ENCODE data around the gene CDCA3. TPM values are rescaled to one million over a fixed set of nuclear protein-coding genes. Genes with fewer than 3 reads are reported as not detected.
A peak's percentile ranks its signal among the peaks of the same experiment; 100 is the strongest.
"Not testable (repeated sequence)": the region's sequence is repeated elsewhere in the genome, so short reads cannot be mapped to it uniquely, and the experiment has no call there.

The CDCA3 gene
- total and polyA plus RNA-seq, 2 donors (not counting 1 experiment from before 2014, with no cell fraction given): 9.1 to 9.4 TPM

DNA sequence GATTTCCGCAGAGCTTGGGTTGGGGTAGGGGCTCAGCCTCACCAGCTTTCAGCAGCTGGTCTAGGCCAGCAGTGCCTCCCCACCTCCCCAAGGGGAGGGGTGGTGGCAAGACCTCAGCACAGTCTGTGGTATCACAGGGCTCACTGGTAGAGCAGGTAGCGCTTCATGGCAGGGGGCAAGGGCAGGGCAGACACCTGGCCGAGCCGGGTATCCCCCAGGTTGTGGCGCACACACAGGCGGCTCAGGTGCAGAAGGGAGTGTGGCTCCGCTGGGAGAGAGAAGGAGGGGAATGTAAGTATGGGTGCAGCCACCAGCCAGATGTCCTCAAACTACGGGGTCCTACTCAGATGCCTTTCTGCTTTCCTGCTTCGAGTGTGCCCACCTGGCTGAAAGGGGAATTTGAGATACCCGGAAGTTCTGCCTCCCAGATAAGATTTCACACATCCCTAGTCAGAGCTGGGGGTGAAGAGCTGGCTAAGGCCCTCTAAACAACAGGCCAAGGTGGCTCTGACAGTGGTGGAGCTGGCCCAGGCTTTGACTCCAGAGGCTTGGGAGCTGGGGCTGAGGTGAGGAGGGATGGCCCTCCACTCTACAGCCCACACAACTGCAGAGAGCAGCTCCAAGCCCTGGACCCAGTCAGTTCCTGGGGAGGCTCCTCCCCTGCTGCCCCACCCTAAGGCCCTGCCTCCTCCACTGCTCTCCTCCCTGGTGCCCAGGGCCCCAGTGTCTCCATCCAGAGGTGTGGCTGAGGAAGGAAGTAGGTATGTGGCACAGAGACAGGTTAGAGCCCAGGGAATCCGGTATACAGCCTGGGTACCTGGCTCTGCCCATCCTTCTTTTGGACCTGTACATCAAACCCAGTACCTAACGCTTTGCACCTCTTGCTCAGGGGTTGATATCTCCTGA, 20.2 kb upstream of the CDCA3 start:
- H3K27me3 ChIP-seq (ENCODE audit: control insufficient read depth, insufficient read depth, low read length): no peaks in the 10 kb centered on the region
- H3K9me3 ChIP-seq (ENCODE audit: control insufficient read depth, insufficient read depth, low read depth, low read length): no peaks in the 10 kb centered on the region
- TF ChIP-seq CTCF (conservative IDR thresholded peaks at IDR 0.05 in 1 of 2, IDR thresholded peaks at IDR 0.05 in 1 of 2; ENCODE audit: low read depth in 1 of 2, low read length in 2 of 2) (no peak), EZH2 (IDR thresholded peaks at IDR 0.05; ENCODE audit: low read length, missing control alignments) (no peak)
- H4K20me1 ChIP-seq (ENCODE audit: control insufficient read depth, extremely low read depth, insufficient read depth, low read length): peaks cover 4% of the 10 kb centered on the region
- H3K27ac ChIP-seq (ENCODE audit: insufficient read depth, low read length): peak overlapping the region; percentile 4
- H3K9ac ChIP-seq (ENCODE audit: insufficient read depth, low read length): no peak overlapping the region
- peak overlapping the region; percentile 99 for H3K4me2 ChIP-seq (ENCODE audit: extremely low read depth, insufficient read depth, low read length)
- peak in 1 of 2 donors; percentile 23 for DNase-seq (ENCODE audit: low read depth in 2 of 2)
- peaks cover 43% of the 10 kb centered on the region for H3K79me2 ChIP-seq (ENCODE audit: control insufficient read depth, insufficient read depth, low read length)
- H3K36me3 ChIP-seq (ENCODE audit: control insufficient read depth, insufficient read depth, low read length): peaks cover 18% of the 10 kb centered on the region
- H3K4me1 ChIP-seq (ENCODE audit: control insufficient read depth, extremely low read depth, insufficient read depth, low read length): peaks cover 31% of the 10 kb centered on the region
- H2AFZ ChIP-seq (ENCODE audit: low read length): no peak overlapping the region
- peak overlapping the region; percentile 81 to 94 (median 92) for H3K4me3 ChIP-seq (replicated peaks in 1 of 4; ENCODE audit: control extremely low read depth in 1 of 4, insufficient read depth in 1 of 4, low read depth in 3 of 4, low read length in 4 of 4)

DNA sequence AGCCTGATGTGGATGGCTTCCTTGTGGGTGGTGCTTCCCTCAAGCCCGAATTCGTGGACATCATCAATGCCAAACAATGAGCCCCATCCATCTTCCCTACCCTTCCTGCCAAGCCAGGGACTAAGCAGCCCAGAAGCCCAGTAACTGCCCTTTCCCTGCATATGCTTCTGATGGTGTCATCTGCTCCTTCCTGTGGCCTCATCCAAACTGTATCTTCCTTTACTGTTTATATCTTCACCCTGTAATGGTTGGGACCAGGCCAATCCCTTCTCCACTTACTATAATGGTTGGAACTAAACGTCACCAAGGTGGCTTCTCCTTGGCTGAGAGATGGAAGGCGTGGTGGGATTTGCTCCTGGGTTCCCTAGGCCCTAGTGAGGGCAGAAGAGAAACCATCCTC, 19.2 kb upstream of the CDCA3 start:
- Histone ChIP-seq H3K79me2 (ENCODE audit: control insufficient read depth, insufficient read depth, low read length) (peaks cover 43% of the 10 kb centered on the region), H3K36me3 (ENCODE audit: control insufficient read depth, insufficient read depth, low read length) (peaks cover 22% of the 10 kb centered on the region), H3K27ac (ENCODE audit: insufficient read depth, low read length) (peak overlapping the region; percentile 65), H3K4me1 (ENCODE audit: control insufficient read depth, extremely low read depth, insufficient read depth, low read length) (peaks cover 31% of the 10 kb centered on the region)
- not testable (repeated sequence) for H3K4me2 ChIP-seq (ENCODE audit: extremely low read depth, insufficient read depth, low read length); H2AFZ ChIP-seq (ENCODE audit: low read length); H3K27me3 ChIP-seq (ENCODE audit: control insufficient read depth, insufficient read depth, low read length); H3K4me3 ChIP-seq (replicated peaks in 1 of 4; ENCODE audit: control extremely low read depth in 1 of 4, insufficient read depth in 1 of 4, low read depth in 3 of 4, low read length in 4 of 4); H3K9ac ChIP-seq (ENCODE audit: insufficient read depth, low read length); DNase-seq (ENCODE audit: low read depth in 2 of 2); H3K9me3 ChIP-seq (ENCODE audit: control insufficient read depth, insufficient read depth, low read depth, low read length); H4K20me1 ChIP-seq (ENCODE audit: control insufficient read depth, extremely low read depth, insufficient read depth, low read length)

GRCh38 chr12:6869049-6870021, 18.2 kb upstream of the CDCA3 start:
- H3K36me3 ChIP-seq (ENCODE audit: control insufficient read depth, insufficient read depth, low read length): peaks cover 22% of the 10 kb centered on the region
- no peak overlapping the region for H2AFZ ChIP-seq (ENCODE audit: low read length)
- DNase-seq (ENCODE audit: low read depth in 2 of 2): peak; percentile 54 to 77
- peaks cover 31% of the 10 kb centered on the region for H3K4me1 ChIP-seq (ENCODE audit: control insufficient read depth, extremely low read depth, insufficient read depth, low read length)
- H4K20me1 ChIP-seq (ENCODE audit: control insufficient read depth, extremely low read depth, insufficient read depth, low read length): peaks cover 4% of the 10 kb centered on the region
- H3K9ac ChIP-seq (ENCODE audit: insufficient read depth, low read length): no peak overlapping the region
- H3K79me2 ChIP-seq (ENCODE audit: control insufficient read depth, insufficient read depth, low read length): peaks cover 43% of the 10 kb centered on the region
- peak overlapping the region; percentile 89 to 94 (median 92) for H3K4me3 ChIP-seq (replicated peaks in 1 of 4; ENCODE audit: control extremely low read depth in 1 of 4, insufficient read depth in 1 of 4, low read depth in 3 of 4, low read length in 4 of 4)
- H3K27me3 ChIP-seq (ENCODE audit: control insufficient read depth, insufficient read depth, low read length): no peaks in the 10 kb centered on the region
- peak overlapping the region; percentile 96 for H3K4me2 ChIP-seq (ENCODE audit: extremely low read depth, insufficient read depth, low read length)
- peak overlapping the region; percentile 84 for H3K27ac ChIP-seq (ENCODE audit: insufficient read depth, low read length)
- no peaks in the 10 kb centered on the region for H3K9me3 ChIP-seq (ENCODE audit: control insufficient read depth, insufficient read depth, low read depth, low read length)
- no peak for TF ChIP-seq EZH2 (IDR thresholded peaks at IDR 0.05; ENCODE audit: low read length, missing control alignments)
- TF ChIP-seq CTCF (conservative IDR thresholded peaks at IDR 0.05 in 1 of 2, IDR thresholded peaks at IDR 0.05 in 1 of 2; ENCODE audit: low read depth in 1 of 2, low read length in 2 of 2): peak; percentile 89 to 90
